HEK293 (cell line): ENCODE results near the gene TMEM179B.

ENCODE experiments used
- GLI2 ChIP-seq: fragments of 450-650 bp; formaldehyde crosslinking; IDR thresholded peaks from 2 replicates; pipeline ENCODE4; 2017; ENCODE audit warnings: missing biosample characterization, missing genetic modification characterization, low read depth, borderline replicate concordance
- INSM2 ChIP-seq: fragments of 450-650 bp; formaldehyde crosslinking; IDR thresholded peaks from 2 replicates; pipeline ENCODE4 v1.5.1; 2016; ENCODE audit warnings: missing biosample characterization, missing genetic modification characterization
- KLF8 ChIP-seq: fragments of 450-650 bp; formaldehyde crosslinking; IDR thresholded peaks from 2 replicates; pipeline ENCODE4 v1.5.1; 2016; ENCODE audit warnings: missing biosample characterization, missing genetic modification characterization
- KLF9 ChIP-seq: fragments of 450-650 bp; formaldehyde crosslinking; IDR thresholded peaks from 2 replicates; pipeline ENCODE4 v1.5.1; 2016; ENCODE audit warnings: missing biosample characterization, missing genetic modification characterization, low read depth
- SP7 ChIP-seq: fragments of 450-650 bp; formaldehyde crosslinking; IDR thresholded peaks from 2 replicates; pipeline ENCODE4 v1.5.1; 2016; ENCODE audit warnings: missing biosample characterization, missing genetic modification characterization
- YY1 ChIP-seq: fragments of 450-650 bp; formaldehyde crosslinking; IDR thresholded peaks from 2 replicates; pipeline ENCODE4 v1.5.1; 2018; ENCODE audit warnings: missing biosample characterization, missing genetic modification characterization
- ZBTB17 ChIP-seq: fragments of 450-650 bp; formaldehyde crosslinking; IDR thresholded peaks from 2 replicates; pipeline ENCODE4 v1.5.1; 2016; ENCODE audit warnings: missing biosample characterization, missing genetic modification characterization
- ZBTB7A ChIP-seq: fragments of 450-650 bp; formaldehyde crosslinking; IDR thresholded peaks from 2 replicates; pipeline ENCODE4 v1.5.1; 2016; ENCODE audit warnings: low read depth, missing biosample characterization, missing genetic modification characterization
- ZBTB8A ChIP-seq: fragments of 450-650 bp; formaldehyde crosslinking; IDR thresholded peaks from 2 replicates; pipeline ENCODE4 v1.5.1; 2016; ENCODE audit warnings: missing biosample characterization, missing genetic modification characterization
- ZFHX2 ChIP-seq: fragments of 450-650 bp; formaldehyde crosslinking; conservative IDR thresholded peaks from 2 replicates; pipeline ENCODE4 v1.5.1; 2016; ENCODE audit warnings: missing biosample characterization, missing genetic modification characterization
- ZNF121 ChIP-seq: fragments of 450-650 bp; formaldehyde crosslinking; IDR thresholded peaks from 2 replicates; pipeline ENCODE4 v1.5.1; 2016; ENCODE audit warnings: missing biosample characterization, missing genetic modification characterization
- ZNF155 ChIP-seq: fragments of 450-650 bp; formaldehyde crosslinking; IDR thresholded peaks from 2 replicates; pipeline ENCODE4 v1.5.1; 2016; ENCODE audit warnings: missing biosample characterization, missing genetic modification characterization
- ZNF2 ChIP-seq: fragments of 450-650 bp; formaldehyde crosslinking; IDR thresholded peaks from 2 replicates; pipeline ENCODE4 v1.5.1; 2016; ENCODE audit warnings: missing biosample characterization, missing genetic modification characterization
- ZNF292 ChIP-seq: fragments of 450-650 bp; formaldehyde crosslinking; IDR thresholded peaks from 2 replicates; pipeline ENCODE4 v1.5.1; 2016; ENCODE audit warnings: low read depth, missing biosample characterization, missing genetic modification characterization, borderline replicate concordance
- ZNF341 ChIP-seq: fragments of 450-650 bp; formaldehyde crosslinking; IDR thresholded peaks from 2 replicates; pipeline ENCODE4; 2016; ENCODE audit warnings: low read depth, missing biosample characterization, missing genetic modification characterization
- ZNF501 ChIP-seq: fragments of 450-650 bp; formaldehyde crosslinking; IDR thresholded peaks from 2 replicates; pipeline ENCODE4 v1.5.1; 2016; ENCODE audit warnings: missing biosample characterization, missing genetic modification characterization
- ZNF561 ChIP-seq: fragments of 450-650 bp; IDR thresholded peaks from 2 replicates; pipeline ENCODE4 v1.5.1; 2018; ENCODE audit warnings: missing biosample characterization, missing genetic modification characterization, borderline replicate concordance
- ZNF596 ChIP-seq: fragments of 450-650 bp; IDR thresholded peaks from 2 replicates; pipeline ENCODE4 v1.5.0; 2018; ENCODE audit warnings: missing biosample characterization, mild to moderate bottlenecking, missing genetic modification characterization, moderate library complexity
- ZNF670 ChIP-seq: fragments of 450-650 bp; formaldehyde crosslinking; IDR thresholded peaks from 2 replicates; pipeline ENCODE4 v1.5.1; 2016; ENCODE audit warnings: missing biosample characterization, missing genetic modification characterization, low read depth
- ZSCAN5A ChIP-seq: fragments of 450-650 bp; formaldehyde crosslinking; IDR thresholded peaks from 2 replicates; pipeline ENCODE4 v1.5.1; 2016; ENCODE audit warnings: missing biosample characterization, missing genetic modification characterization
- TF ChIP-seq, protein P1 (sequence below): fragments of 450-650 bp; formaldehyde crosslinking; IDR thresholded peaks from 2 replicates; pipeline ENCODE4 v1.5.1; 2016; ENCODE audit warnings: missing biosample characterization, missing genetic modification characterization
- TF ChIP-seq, protein P2 (sequence below): fragments of 450-650 bp; formaldehyde crosslinking; IDR thresholded peaks from 2 replicates; pipeline ENCODE4 v1.5.1; 2016; ENCODE audit warnings: missing biosample characterization, missing genetic modification characterization
- TF ChIP-seq, protein P3 (sequence below): sonication (generic); formaldehyde crosslinking; IDR thresholded peaks from 2 replicates; pipeline ENCODE4 v1.8.1; 2022; ENCODE audit warnings: mild to moderate bottlenecking, moderate library complexity, missing genetic modification reagents
- TF ChIP-seq, protein P4 (sequence below): fragments of 450-650 bp; formaldehyde crosslinking; IDR thresholded peaks from 2 replicates; pipeline ENCODE4 v1.5.1; 2016; ENCODE audit warnings: missing biosample characterization, missing genetic modification characterization
- TF ChIP-seq, protein P5 (sequence below): fragments of 450-650 bp; formaldehyde crosslinking; IDR thresholded peaks from 2 replicates; pipeline ENCODE4 v1.5.1; 2016; ENCODE audit warnings: missing biosample characterization, missing genetic modification characterization, low read depth
- TF ChIP-seq, protein P6 (sequence below): fragments of 450-650 bp; formaldehyde crosslinking; IDR thresholded peaks from 2 replicates; pipeline ENCODE4 v1.5.1; 2017; ENCODE audit warnings: missing biosample characterization, missing genetic modification characterization

Gene TMEM179B

GRCh38 chr11:62787005-62787759 is at the start of gene TMEM179B (continued):
- peak; percentile 37; the same call in 1 of the 2 replicates for TF ChIP-seq INSM2 (tag by site-specific recombination)
- peak; percentile 89 for TF ChIP-seq ZNF561 (tag by site-specific recombination)
- no peak for TF ChIP-seq ZNF155 (tag by site-specific recombination)
- TF ChIP-seq, protein P1, sequence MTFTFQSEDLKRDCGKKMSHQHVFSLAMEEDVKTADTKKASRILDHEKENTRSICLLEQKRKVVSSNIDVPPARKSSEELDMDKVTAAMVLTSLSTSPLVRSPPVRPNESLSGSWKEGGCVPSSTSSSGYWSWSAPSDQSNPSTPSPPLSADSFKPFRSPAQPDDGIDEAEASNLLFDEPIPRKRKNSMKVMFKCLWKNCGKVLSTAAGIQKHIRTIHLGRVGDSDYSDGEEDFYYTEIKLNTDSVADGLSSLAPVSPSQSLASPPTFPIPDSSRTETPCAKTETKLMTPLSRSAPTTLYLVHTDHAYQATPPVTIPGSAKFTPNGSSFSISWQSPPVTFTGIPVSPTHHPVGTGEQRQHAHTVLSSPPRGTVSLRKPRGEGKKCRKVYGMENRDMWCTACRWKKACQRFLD (tag by site-specific recombination) = no peak
- no peak for TF ChIP-seq GLI2
- TF ChIP-seq ZSCAN5A (tag by site-specific recombination) = peak; percentile 56; the same call in 1 of the 2 replicates
- TF ChIP-seq, protein P2, sequence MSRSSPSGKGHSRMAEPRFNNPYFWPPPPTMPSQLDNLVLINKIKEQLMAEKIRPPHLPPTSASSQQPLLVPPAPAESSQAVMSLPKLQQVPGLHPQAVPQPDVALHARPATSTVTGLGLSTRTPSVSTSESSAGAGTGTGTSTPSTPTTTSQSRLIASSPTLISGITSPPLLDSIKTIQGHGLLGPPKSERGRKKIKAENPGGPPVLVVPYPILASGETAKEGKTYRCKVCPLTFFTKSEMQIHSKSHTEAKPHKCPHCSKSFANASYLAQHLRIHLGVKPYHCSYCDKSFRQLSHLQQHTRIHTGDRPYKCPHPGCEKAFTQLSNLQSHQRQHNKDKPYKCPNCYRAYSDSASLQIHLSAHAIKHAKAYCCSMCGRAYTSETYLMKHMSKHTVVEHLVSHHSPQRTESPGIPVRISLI = no peak
- peak; percentile 87 for TF ChIP-seq ZBTB8A (tag by site-specific recombination)
- TF ChIP-seq ZBTB17 (tag by site-specific recombination) = peak; percentile 76
- TF ChIP-seq ZNF121 (tag by site-specific recombination) = 0 out of 2 replicates have a peak, but pooled peaks have one; percentile 20
- TF ChIP-seq SP7 (tag by site-specific recombination) = peak; percentile 53; the same call in 1 of the 2 replicates
- TF ChIP-seq, protein P3, sequence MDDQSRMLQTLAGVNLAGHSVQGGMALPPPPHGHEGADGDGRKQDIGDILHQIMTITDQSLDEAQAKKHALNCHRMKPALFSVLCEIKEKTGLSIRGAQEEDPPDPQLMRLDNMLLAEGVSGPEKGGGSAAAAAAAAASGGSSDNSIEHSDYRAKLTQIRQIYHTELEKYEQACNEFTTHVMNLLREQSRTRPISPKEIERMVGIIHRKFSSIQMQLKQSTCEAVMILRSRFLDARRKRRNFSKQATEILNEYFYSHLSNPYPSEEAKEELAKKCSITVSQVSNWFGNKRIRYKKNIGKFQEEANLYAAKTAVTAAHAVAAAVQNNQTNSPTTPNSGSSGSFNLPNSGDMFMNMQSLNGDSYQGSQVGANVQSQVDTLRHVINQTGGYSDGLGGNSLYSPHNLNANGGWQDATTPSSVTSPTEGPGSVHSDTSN (CRISPR knock-in tag) = peak; percentile 65
- TF ChIP-seq ZNF341 (tag by site-specific recombination) = peak; percentile 38
- TF ChIP-seq ZNF501 = peak; percentile 96
- TF ChIP-seq, protein P4, sequence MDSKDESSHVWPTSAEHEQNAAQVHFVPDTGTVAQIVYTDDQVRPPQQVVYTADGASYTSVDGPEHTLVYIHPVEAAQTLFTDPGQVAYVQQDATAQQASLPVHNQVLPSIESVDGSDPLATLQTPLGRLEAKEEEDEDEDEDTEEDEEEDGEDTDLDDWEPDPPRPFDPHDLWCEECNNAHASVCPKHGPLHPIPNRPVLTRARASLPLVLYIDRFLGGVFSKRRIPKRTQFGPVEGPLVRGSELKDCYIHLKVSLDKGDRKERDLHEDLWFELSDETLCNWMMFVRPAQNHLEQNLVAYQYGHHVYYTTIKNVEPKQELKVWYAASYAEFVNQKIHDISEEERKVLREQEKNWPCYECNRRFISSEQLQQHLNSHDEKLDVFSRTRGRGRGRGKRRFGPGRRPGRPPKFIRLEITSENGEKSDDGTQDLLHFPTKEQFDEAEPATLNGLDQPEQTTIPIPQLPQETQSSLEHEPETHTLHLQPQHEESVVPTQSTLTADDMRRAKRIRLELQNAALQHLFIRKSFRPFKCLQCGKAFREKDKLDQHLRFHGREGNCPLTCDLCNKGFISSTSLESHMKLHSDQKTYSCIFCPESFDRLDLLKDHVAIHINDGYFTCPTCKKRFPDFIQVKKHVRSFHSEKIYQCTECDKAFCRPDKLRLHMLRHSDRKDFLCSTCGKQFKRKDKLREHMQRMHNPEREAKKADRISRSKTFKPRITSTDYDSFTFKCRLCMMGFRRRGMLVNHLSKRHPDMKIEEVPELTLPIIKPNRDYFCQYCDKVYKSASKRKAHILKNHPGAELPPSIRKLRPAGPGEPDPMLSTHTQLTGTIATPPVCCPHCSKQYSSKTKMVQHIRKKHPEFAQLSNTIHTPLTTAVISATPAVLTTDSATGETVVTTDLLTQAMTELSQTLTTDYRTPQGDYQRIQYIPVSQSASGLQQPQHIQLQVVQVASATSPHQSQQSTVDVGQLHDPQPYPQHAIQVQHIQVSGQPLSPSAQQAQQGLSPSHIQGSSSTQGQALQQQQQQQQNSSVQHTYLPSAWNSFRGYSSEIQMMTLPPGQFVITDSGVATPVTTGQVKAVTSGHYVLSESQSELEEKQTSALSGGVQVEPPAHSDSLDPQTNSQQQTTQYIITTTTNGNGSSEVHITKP (tag by site-specific recombination) = peak; percentile 28; the same call in 1 of the 2 replicates
- peak; percentile 74; the same call in 1 of the 2 replicates for TF ChIP-seq ZBTB7A (tag by site-specific recombination)
- peak; percentile 82 for TF ChIP-seq YY1
- no peak for TF ChIP-seq ZNF292 (tag by site-specific recombination)
- TF ChIP-seq ZNF2 (tag by site-specific recombination) = 0 out of 2 replicates have a peak, but pooled peaks have one; percentile 77
- TF ChIP-seq ZNF596 (tag by site-specific recombination) = no peak
- TF ChIP-seq ZNF670 (tag by site-specific recombination) = no peak
- TF ChIP-seq, protein P5, sequence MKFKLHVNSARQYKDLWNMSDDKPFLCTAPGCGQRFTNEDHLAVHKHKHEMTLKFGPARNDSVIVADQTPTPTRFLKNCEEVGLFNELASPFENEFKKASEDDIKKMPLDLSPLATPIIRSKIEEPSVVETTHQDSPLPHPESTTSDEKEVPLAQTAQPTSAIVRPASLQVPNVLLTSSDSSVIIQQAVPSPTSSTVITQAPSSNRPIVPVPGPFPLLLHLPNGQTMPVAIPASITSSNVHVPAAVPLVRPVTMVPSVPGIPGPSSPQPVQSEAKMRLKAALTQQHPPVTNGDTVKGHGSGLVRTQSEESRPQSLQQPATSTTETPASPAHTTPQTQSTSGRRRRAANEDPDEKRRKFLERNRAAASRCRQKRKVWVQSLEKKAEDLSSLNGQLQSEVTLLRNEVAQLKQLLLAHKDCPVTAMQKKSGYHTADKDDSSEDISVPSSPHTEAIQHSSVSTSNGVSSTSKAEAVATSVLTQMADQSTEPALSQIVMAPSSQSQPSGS = peak; percentile 74
- peak; percentile 72 for TF ChIP-seq KLF8 (tag by site-specific recombination)
- TF ChIP-seq ZFHX2 (tag by site-specific recombination) = peak; percentile 58; the same call in 1 of the 2 replicates
- TF ChIP-seq KLF9 (tag by site-specific recombination) = peak; percentile 43
- TF ChIP-seq, protein P6, sequence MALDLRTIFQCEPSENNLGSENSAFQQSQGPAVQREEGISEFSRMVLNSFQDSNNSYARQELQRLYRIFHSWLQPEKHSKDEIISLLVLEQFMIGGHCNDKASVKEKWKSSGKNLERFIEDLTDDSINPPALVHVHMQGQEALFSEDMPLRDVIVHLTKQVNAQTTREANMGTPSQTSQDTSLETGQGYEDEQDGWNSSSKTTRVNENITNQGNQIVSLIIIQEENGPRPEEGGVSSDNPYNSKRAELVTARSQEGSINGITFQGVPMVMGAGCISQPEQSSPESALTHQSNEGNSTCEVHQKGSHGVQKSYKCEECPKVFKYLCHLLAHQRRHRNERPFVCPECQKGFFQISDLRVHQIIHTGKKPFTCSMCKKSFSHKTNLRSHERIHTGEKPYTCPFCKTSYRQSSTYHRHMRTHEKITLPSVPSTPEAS = no peak
